Measurements from ENCODE around the gene NTSR1.

DNA sequence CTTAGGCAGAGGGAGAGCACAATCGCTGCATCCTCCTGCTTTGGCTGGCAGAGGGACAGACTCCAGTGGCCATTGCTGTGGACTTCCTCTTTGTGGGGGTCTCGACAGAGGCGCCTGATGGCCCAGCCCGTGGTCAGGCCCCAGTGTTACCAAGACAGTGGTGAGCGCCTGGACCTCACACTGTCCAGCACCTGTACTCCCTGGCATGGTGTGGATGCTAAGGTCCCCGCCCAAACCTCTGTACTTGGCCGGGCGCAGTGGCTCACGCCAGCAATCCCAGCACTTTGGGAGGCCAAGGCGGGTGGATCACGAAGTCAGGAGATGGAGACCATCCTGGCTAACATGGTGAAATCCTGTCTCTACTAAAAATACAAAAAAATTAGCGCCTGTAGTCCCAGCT is 2.3 kb upstream of the NTSR1 start:
- TF ChIP-seq ZNF274 (IDR thresholded peaks at IDR 0.05; ENCODE audit: low read depth, low read length), result no peak
- TF ChIP-seq SUZ12 (IDR thresholded peaks at IDR 0.05; ENCODE audit: extremely low read depth, insufficient read depth, insufficient read length), result no peak

Data from NT2/D1 (cell line).